B cell (primary cell): Measurements from ENCODE around the gene NOL11. TPM values are rescaled to one million over a fixed set of nuclear protein-coding genes. Genes with fewer than 3 reads are reported as not detected.

ENCODE experiments used
- ATAC-seq: fragments of 200-7000 bp; cut with Tn5 transposase; one replicate; pipeline ENCODE4 v1.10.0; 2021; ENCODE audit warnings: low read depth, mild to moderate bottlenecking, moderate number of reproducible peaks, moderate library complexity
- CTCF ChIA-PET: fragments of 350-600 bp; sonication (Branson Sonifier 250); formaldehyde crosslinking; loops from one replicate; lab custom pipeline; 2021; ENCODE audit warnings: antibody characterized with exemption, inconsistent platforms; lab: Charles Lee
- POLR2A ChIA-PET: fragments of 350-600 bp; sonication (Branson Sonifier 250); formaldehyde crosslinking; loops from one replicate; lab custom pipeline; 2021; ENCODE audit warnings: antibody characterized with exemption; lab: Charles Lee
- DNase-seq: peaks from one replicate; pipeline ENCODE4 v3.0.0; 2013
- H2AFZ ChIP-seq: 2 replicates; pipeline ENCODE4 v1.6.1; 2012; ENCODE audit warnings: mild to moderate bottlenecking, low read depth, low read length; ENCODE audit not compliant: insufficient read depth, poor library complexity, severe bottlenecking
- H3K27ac ChIP-seq, 2 donors: 1 replicate in 1 of 2; 2 replicates in 1 of 2; pipeline ENCODE4 v1.5.1; 2012 to 2013; ENCODE audit warnings: low read length in 2 of 2, mild to moderate bottlenecking in 2 of 2, moderate library complexity in 1 of 2
- H3K27me3 ChIP-seq, 4 experiments: fragments of 200-600 bp in 1 of 4; sonication (generic) in 1 of 4; replicated peaks in 1 of 4; 1 replicate in 2 of 4; 2 replicates in 2 of 4; pipeline versions ENCODE4 v1.6.1 to v1.7.0; 2013 to 2016; ENCODE audit warnings: low read length in 3 of 4, mild to moderate bottlenecking in 2 of 4, mixed read lengths in 1 of 4, moderate library complexity in 1 of 4; ENCODE audit not compliant: insufficient read depth in 4 of 4, control insufficient read depth in 3 of 4; ENCODE audit errors: control extremely low read depth in 1 of 4
- H3K36me3 ChIP-seq, 2 experiments: replicated peaks in 1 of 2; 1 replicate in 1 of 2; 2 replicates in 1 of 2; pipeline versions ENCODE4 v1.6.1 to v1.7.1; 2013; ENCODE audit warnings: low read length in 1 of 2; ENCODE audit not compliant: insufficient read depth in 2 of 2, control insufficient read depth in 1 of 2; ENCODE audit errors: control extremely low read depth in 1 of 2, extremely low read depth in 1 of 2
- H3K4me1 ChIP-seq, 2 donors: fragments of 200-600 bp in 1 of 2; sonication (generic) in 1 of 2; 1 replicate in 1 of 2; 2 replicates in 1 of 2; pipeline versions ENCODE4 v1.5.1 to v1.6.1; 2013 to 2017; ENCODE audit warnings: low read length in 2 of 2; ENCODE audit not compliant: control insufficient read depth in 2 of 2, insufficient read depth in 2 of 2
- H3K4me2 ChIP-seq: replicated peaks from 2 replicates; pipeline ENCODE3; 2012; ENCODE audit warnings: mild to moderate bottlenecking, low read depth, low read length; ENCODE audit not compliant: poor library complexity, severe bottlenecking
- H3K4me3 ChIP-seq, 5 experiments: fragments of 200-600 bp in 1 of 5; sonication (generic) in 1 of 5; 1 replicate in 3 of 5; 2 replicates in 2 of 5; pipeline versions ENCODE4 v1.5.1 to v1.7.0; 2011 to 2016; ENCODE audit warnings: low read length in 4 of 5, mild to moderate bottlenecking in 4 of 5, low read depth in 2 of 5, control low read depth in 1 of 5, moderate library complexity in 1 of 5; ENCODE audit not compliant: insufficient read depth in 1 of 5; ENCODE audit errors: control extremely low read depth in 1 of 5, extremely low read depth in 1 of 5
- H3K79me2 ChIP-seq: fragments of 200-600 bp; sonication (generic); one replicate; pipeline ENCODE4 v1.6.0; 2016; ENCODE audit warnings: low read length; ENCODE audit not compliant: control insufficient read depth, insufficient read depth
- H3K9ac ChIP-seq: fragments of 200-600 bp; sonication (generic); 2 replicates; pipeline ENCODE4 v1.6.1; 2017; ENCODE audit warnings: mild to moderate bottlenecking, low read length, moderate library complexity
- H3K9me3 ChIP-seq, 3 donors: one replicate each; pipeline versions ENCODE4 v1.6.1 to v1.7.1; 2013; ENCODE audit warnings: low read length in 2 of 3; ENCODE audit not compliant: control insufficient read depth in 2 of 3, insufficient read depth in 1 of 3; ENCODE audit errors: control extremely low read depth in 1 of 3
- H4K20me1 ChIP-seq: 2 replicates; pipeline ENCODE4 v1.6.0; 2012; ENCODE audit warnings: mild to moderate bottlenecking, low read length; ENCODE audit not compliant: insufficient read depth, control insufficient read depth, poor library complexity, severe bottlenecking
- H3K27ac Mint-ChIP-seq: one replicate; pipeline ENCODE4 v1.8.0; 2021; ENCODE audit warnings: mixed read lengths
- H3K27me3 Mint-ChIP-seq: one replicate; pipeline ENCODE4 v1.8.0; 2021; ENCODE audit warnings: mixed read lengths
- H3K4me1 Mint-ChIP-seq: one replicate; pipeline ENCODE4 v1.8.0; 2021; ENCODE audit warnings: mixed read lengths
- H3K4me3 Mint-ChIP-seq: one replicate; pipeline ENCODE4 v1.8.0; 2021; ENCODE audit warnings: mixed read lengths
- H3K9me3 Mint-ChIP-seq: one replicate; pipeline ENCODE4 v1.8.0; 2022; ENCODE audit warnings: mixed read lengths; ENCODE audit not compliant: insufficient read depth
- CTCF ChIP-seq: fragments of 200-600 bp; IDR thresholded peaks from one replicate; pipeline ENCODE4 v1.8.0; 2022; ENCODE audit warnings: antibody characterized with exemption, mild to moderate bottlenecking
- EZH2 ChIP-seq: IDR thresholded peaks from 2 replicates; pipeline ENCODE4 v1.6.1; 2012; ENCODE audit warnings: borderline replicate concordance, low read depth, mild to moderate bottlenecking, moderate library complexity, low read length; ENCODE audit not compliant: insufficient read depth, poor library complexity, severe bottlenecking
- WGBS: methylation state at CpG from one replicate; pipeline ENCODE4 v1.1.5; 2013; ENCODE audit warnings: missing lambda C conversion rate; ENCODE audit not compliant: insufficient coverage; 5-methylcytosine and 5-hydroxymethylcytosine counted together
- intact Hi-C: fragments of 100-400 bp; cut with micrococcal nuclease; formaldehyde crosslinking; loops from one replicate; pipeline ENCODE4 v1.10.0; 2022
- polyA plus RNA-seq: library from polyadenylated mRNA; depleted of rRNA; stranded (reverse); fragments of >200 nt; gene quantifications from 2 replicates; pipeline ENCODE4 v1.2.3, GENCODE V29; 2012
- total RNA-seq, 2 donors: library from RNA; stranded (reverse); fragments of 120-200 nt in 1 of 2; gene quantifications; 1 replicate in 1 of 2; 2 replicates in 1 of 2; pipeline versions ENCODE4 v1.2.3 to v1.2.4, GENCODE V29; 2013 to 2022

NOL11 gene
- total and polyA plus RNA-seq, 2 donors (not counting 1 experiment from before 2014, with no cell fraction given), result 20.3 to 59.1 TPM

GRCh38 chr17:67742025-67742424 is 24.3 kb downstream of the NOL11 start:
- Mint-ChIP-seq H3K4me3 (no peak overlapping the region), H3K9me3 (no peaks in the 10 kb centered on the region), H3K27ac (no peak overlapping the region), H3K27me3 (no peaks in the 10 kb centered on the region), H3K4me1 (no peaks in the 10 kb centered on the region)
- H3K9me3 ChIP-seq, result no peaks in the 10 kb centered on the region
- H2AFZ ChIP-seq, result no peak overlapping the region
- TF ChIP-seq EZH2, result no peak
- TF ChIP-seq CTCF, result no peak
- H3K27ac ChIP-seq, result no peak overlapping the region
- WGBS, result no CpG with 5 or more reads among the region's 2 CpGs
- intact Hi-C loops, result no loop called here
- no peaks in the 10 kb centered on the region for H3K79me2 ChIP-seq
- no peak overlapping the region for H3K9ac ChIP-seq
- no peak for ATAC-seq
- H3K4me3 ChIP-seq, result no peak overlapping the region
- DNase-seq, result no peak
- peaks cover 4 to 82% of the 10 kb centered on the region in 2 experiments for H3K36me3 ChIP-seq
- H3K4me1 ChIP-seq, result no peaks in the 10 kb centered on the region
- H4K20me1 ChIP-seq, result no peaks in the 10 kb centered on the region
- H3K4me2 ChIP-seq, result no peak overlapping the region
- ChIA-PET CTCF (no interaction called here), POLR2A (no interaction called here)
- no peaks in the 10 kb centered on the region for H3K27me3 ChIP-seq

GRCh38 chr17:67746704-67747571 is 29.2 kb downstream of the NOL11 start:
- intact Hi-C loops, result no loop called here
- Histone ChIP-seq H3K36me3 (peaks cover 4 to 55% of the 10 kb centered on the region in 2 experiments), H3K4me3 (no peak overlapping the region), H3K9ac (no peak overlapping the region), H4K20me1 (no peaks in the 10 kb centered on the region), H3K79me2 (no peaks in the 10 kb centered on the region), H3K4me1 (no peaks in the 10 kb centered on the region), H3K4me2 (no peak overlapping the region), H3K27me3 (no peaks in the 10 kb centered on the region), H3K27ac (peak overlapping the region in 1 of 2 donors; percentile 19), H2AFZ (no peak overlapping the region), H3K9me3 (peaks cover 0 to 12% (median 7%) of the 10 kb centered on the region in 3 donors)
- H3K9me3 Mint-ChIP-seq, result peaks cover 5% of the 10 kb centered on the region
- DNase-seq (no peak), ATAC-seq (no peak)
- POLR2A ChIA-PET, result no interaction called here
- H3K27ac Mint-ChIP-seq, result no peak overlapping the region
- no peaks in the 10 kb centered on the region for H3K27me3 Mint-ChIP-seq
- 87% methylated on average over 6 of the region's 14 CpGs for WGBS
- TF ChIP-seq CTCF (no peak), EZH2 (no peak)
- no peaks in the 10 kb centered on the region for H3K4me1 Mint-ChIP-seq
- no peak overlapping the region for H3K4me3 Mint-ChIP-seq
- CTCF ChIA-PET, result no interaction called here
